GM18505 (cell line): ENCODE data around the gene ECE1.

Source experiments
- ATAC-seq: cut with Tn5 transposase; IDR thresholded peaks from one replicate; pipeline ENCODE4 v1.9.1; 2021; ENCODE audit not compliant: unreplicated experiment
- POLR2A ChIP-seq: IDR thresholded peaks from 4 replicates; pipeline ENCODE4 v1.6.1; 2011; ENCODE audit warnings: borderline replicate concordance; ENCODE audit not compliant: insufficient read depth, insufficient read length; ENCODE audit errors: extremely low read depth

The ECE1 gene

GRCh38 chr1:21260405-21261125 lies 29.7 kb downstream of the ECE1 start:
- no peak for TF ChIP-seq POLR2A
- no peak for ATAC-seq

- ATAC-seq: no peak
- TF ChIP-seq POLR2A: no peak
These were observed 30.8 kb downstream of the ECE1 start for GRCh38 chr1:21259316-21260076.

- TF ChIP-seq POLR2A: no peak
- ATAC-seq: no peak
These were observed 31.7 kb downstream of the ECE1 start for GRCh38 chr1:21258331-21259134.

DNA sequence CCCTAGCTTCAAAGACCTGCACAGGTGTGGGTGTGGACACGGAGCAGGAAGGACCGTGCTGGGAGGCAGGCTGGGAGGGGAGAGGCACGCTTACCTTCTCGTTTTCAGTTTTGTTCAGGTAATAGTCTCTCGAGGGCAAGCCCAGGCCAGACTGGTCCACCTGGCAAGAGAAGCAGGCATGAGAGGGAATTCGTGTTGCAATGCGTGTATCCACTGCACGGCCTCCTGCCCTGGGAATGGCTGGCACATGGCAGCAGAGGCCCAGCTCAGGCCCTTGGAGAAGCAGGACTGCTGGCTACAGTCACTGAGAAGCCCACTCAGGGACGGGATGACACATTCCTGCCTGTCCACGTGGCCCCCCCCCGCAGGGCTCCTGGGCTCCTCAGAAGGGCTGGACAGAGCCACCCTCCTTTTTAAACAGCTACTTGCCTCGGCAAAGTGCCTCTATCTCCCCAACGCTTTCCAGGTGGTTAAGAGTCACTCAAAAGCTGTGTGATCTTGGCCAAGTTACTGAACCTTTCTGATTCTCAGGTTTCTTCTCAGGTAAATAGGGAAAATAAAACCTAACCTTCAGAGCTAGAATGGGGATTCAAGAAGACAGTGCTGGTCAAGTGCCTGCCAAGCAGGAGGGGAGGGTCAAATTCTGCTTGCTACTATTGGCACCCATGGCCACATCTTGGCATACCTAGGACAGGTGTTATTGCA lies 32.7 kb downstream of the ECE1 start:
- no peak for TF ChIP-seq POLR2A
- ATAC-seq: no peak

GRCh38 chr1:21256776-21257175 lies 33.5 kb downstream of the ECE1 start:
- ATAC-seq: no peak
- TF ChIP-seq POLR2A: no peak

DNA sequence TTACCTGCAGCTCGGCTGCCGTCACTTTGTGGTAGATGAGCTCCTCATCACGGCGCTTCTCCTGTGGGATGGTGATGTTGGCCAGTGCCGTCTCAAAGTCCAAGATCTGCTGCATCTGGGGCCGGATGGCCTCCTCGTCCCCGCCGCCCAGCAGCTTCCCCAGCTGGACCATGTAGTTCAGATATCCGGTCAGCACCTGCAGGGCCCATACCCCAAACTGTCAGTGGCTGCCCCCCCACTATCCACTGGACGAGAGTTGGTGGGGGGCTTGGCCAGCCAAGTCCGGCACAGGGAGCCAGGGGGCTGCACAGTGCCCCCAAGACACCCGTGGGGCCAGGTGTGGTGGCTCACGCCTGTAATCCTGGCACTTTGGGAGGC lies 34.3 kb downstream of the ECE1 start:
- ATAC-seq: no peak
- no peak for TF ChIP-seq POLR2A

GRCh38 chr1:21255284-21255942 lies 34.9 kb downstream of the ECE1 start:
- ATAC-seq: no peak
- no peak for TF ChIP-seq POLR2A

GRCh38 chr1:21254335-21254951 lies 35.8 kb downstream of the ECE1 start:
- no peak for ATAC-seq
- no peak for TF ChIP-seq POLR2A

GRCh38 chr1:21251773-21252471 lies 38.3 kb downstream of the ECE1 start:
- ATAC-seq: no peak
- no peak for TF ChIP-seq POLR2A

- ATAC-seq: no peak
- TF ChIP-seq POLR2A: no peak
These were observed 40.2 kb downstream of the ECE1 start for GRCh38 chr1:21249940-21250493.

- no peak for TF ChIP-seq POLR2A
- ATAC-seq: no peak
These were observed 42.2 kb downstream of the ECE1 start for GRCh38 chr1:21247892-21248715.

- no peak for TF ChIP-seq POLR2A
- no peak for ATAC-seq
These were observed 43.2 kb downstream of the ECE1 start for GRCh38 chr1:21246905-21247642.
